GM12878 (cell line): Measurements from ENCODE around the gene UBASH3A. TPM values are rescaled to one million over a fixed set of nuclear protein-coding genes. Genes with fewer than 3 reads are reported as not detected.

Experiments
- ATAC-seq: fragments of 200-7000 bp; cut with Tn5 transposase; 3 replicates; pipeline ENCODE4 v1.9.1; 2020; ENCODE audit warnings: mild to moderate bottlenecking, moderate library complexity
- BruUV-seq: library from RNA; stranded (reverse); fragments of 400-500 nt; replicated peaks from 2 replicates; lab custom pipeline; 2021; lab: Mats Ljungman, UMichigan
- CTCF ChIA-PET: fragments of 300-600 bp; sonication (Branson Sonifier 250); formaldehyde crosslinking; extraction: SDS; loops from one replicate; lab custom pipeline; 2021; ENCODE audit warnings: inconsistent platforms; lab: Yijun Ruan, JAX
- POLR2A ChIA-PET: fragments of 350-600 bp; formaldehyde crosslinking; extraction: SDS; loops from one replicate; lab custom pipeline; 2021; ENCODE audit warnings: inconsistent platforms; lab: Charles Lee
- RAD21 ChIA-PET: fragments of 300-600 bp; sonication (Branson Sonifier 250); formaldehyde crosslinking; loops from one replicate; lab custom pipeline; 2023; ENCODE audit warnings: antibody characterized with exemption; ENCODE audit not compliant: unreplicated experiment; lab: Charles Lee
- SMC1A ChIA-PET: fragments of 300-600 bp; sonication (Branson Sonifier 250); formaldehyde crosslinking; loops from one replicate; lab custom pipeline; 2023; ENCODE audit not compliant: unreplicated experiment, uncharacterized antibody; lab: Charles Lee
- DNase-seq: peaks from one replicate; pipeline ENCODE4 v3.0.0-alpha.2; 2011; ENCODE audit warnings: low read depth, low spot score
- FAIRE-seq: peaks from 3 replicates; lab custom pipeline; 2011; peaks lifted over from hg19 to GRCh38; lab: Jason Lieb, UNC
- H2AFZ ChIP-seq: 2 replicates; pipeline ENCODE4 v1.6.0; 2011; ENCODE audit warnings: low read depth, low read length, control low read depth; ENCODE audit not compliant: control insufficient read depth
- H3K27ac ChIP-seq: 2 replicates; pipeline ENCODE4 v1.5.1; 2011; ENCODE audit warnings: control low read depth; ENCODE audit not compliant: control insufficient read depth, insufficient read depth
- H3K27me3 ChIP-seq, 2 experiments: replicated peaks in 1 of 2; 2 replicates each; pipeline versions ENCODE4 v1.6.0 to v1.6.1; 2011; ENCODE audit warnings: low read length in 1 of 2; ENCODE audit not compliant: control insufficient read depth in 2 of 2, insufficient read depth in 2 of 2
- H3K36me3 ChIP-seq, 2 experiments: 2 replicates each; pipeline ENCODE4 v1.5.1; 2011; ENCODE audit warnings: low read length in 1 of 2; ENCODE audit not compliant: control insufficient read depth in 2 of 2, insufficient read depth in 2 of 2
- H3K4me1 ChIP-seq: 2 replicates; pipeline ENCODE4 v1.6.1; 2011; ENCODE audit warnings: mild to moderate bottlenecking, low read length, moderate library complexity, mixed read lengths; ENCODE audit not compliant: control insufficient read depth, insufficient read depth
- H3K4me2 ChIP-seq: 2 replicates; pipeline ENCODE4 v1.6.0; 2011; ENCODE audit warnings: control low read depth; ENCODE audit not compliant: control insufficient read depth, insufficient read depth
- H3K4me3 ChIP-seq: fragments of 200-600 bp; sonication (generic); 2 replicates; pipeline ENCODE4 v1.5.1; 2016
- H3K79me2 ChIP-seq: 2 replicates; pipeline ENCODE4 v1.6.0; 2011; ENCODE audit warnings: low read length; ENCODE audit not compliant: control insufficient read depth, insufficient read depth
- H3K9ac ChIP-seq: 2 replicates; pipeline ENCODE4 v1.8.0; 2011; ENCODE audit warnings: low read length, control low read depth, mixed read lengths; ENCODE audit not compliant: control insufficient read depth, insufficient read depth
- H3K9me3 ChIP-seq: replicated peaks from 3 replicates; pipeline ENCODE4 v1.5.1; 2011; ENCODE audit warnings: mild to moderate bottlenecking, low read length; ENCODE audit not compliant: control insufficient read depth, insufficient read depth
- H4K20me1 ChIP-seq: 2 replicates; pipeline ENCODE4 v1.6.0; 2011; ENCODE audit not compliant: control insufficient read depth, insufficient read depth
- CREM ChIP-seq: IDR thresholded peaks from 2 replicates; pipeline ENCODE4 v1.6.1; 2014; ENCODE audit warnings: antibody characterized with exemption, low read depth
- FOXM1 ChIP-seq: IDR thresholded peaks from 2 replicates; pipeline ENCODE4 v1.6.1; 2012; ENCODE audit warnings: low read depth, mild to moderate bottlenecking, inconsistent platforms, low read length, moderate library complexity
- GABPA ChIP-seq: IDR thresholded peaks from 2 replicates; pipeline ENCODE4 v1.6.1; 2014; ENCODE audit warnings: antibody characterized with exemption, low read depth, mild to moderate bottlenecking, inconsistent platforms
- JUNB ChIP-seq: IDR thresholded peaks from 2 replicates; pipeline ENCODE4 v1.6.1; 2016; ENCODE audit warnings: antibody characterized with exemption, mild to moderate bottlenecking
- KLF5 ChIP-seq: fragments of 450-650 bp; IDR thresholded peaks from 2 replicates; pipeline ENCODE4 v1.6.1; 2014; ENCODE audit warnings: mild to moderate bottlenecking; ENCODE audit not compliant: partially characterized antibody
- MLLT1 ChIP-seq: fragments of 450-650 bp; IDR thresholded peaks from 2 replicates; pipeline ENCODE4 v1.6.1; 2016; ENCODE audit warnings: mild to moderate bottlenecking
- MTA3 ChIP-seq: IDR thresholded peaks from 2 replicates; pipeline ENCODE4 v1.6.1; 2012; ENCODE audit warnings: low read length, inconsistent platforms, borderline replicate concordance
- NBN ChIP-seq: fragments of 450-650 bp; IDR thresholded peaks from 2 replicates; pipeline ENCODE4 v1.6.1; 2016
- PAX8 ChIP-seq: fragments of 450-650 bp; IDR thresholded peaks from 2 replicates; pipeline ENCODE4 v1.6.1; 2017; ENCODE audit warnings: mild to moderate bottlenecking, moderate library complexity
- RAD21 ChIP-seq: IDR thresholded peaks from 2 replicates; pipeline ENCODE4 v1.6.1; 2011; ENCODE audit warnings: mild to moderate bottlenecking, low read depth, low read length, moderate library complexity; ENCODE audit not compliant: insufficient read depth
- SRF ChIP-seq, 2 experiments: IDR thresholded peaks; 2 replicates each; pipeline ENCODE4 v1.6.1; 2011; ENCODE audit warnings: low read depth in 2 of 2, low read length in 2 of 2, mild to moderate bottlenecking in 1 of 2, moderate library complexity in 1 of 2
- ZNF207 ChIP-seq: fragments of 450-650 bp; IDR thresholded peaks from 2 replicates; pipeline ENCODE4 v1.6.1; 2014; ENCODE audit warnings: antibody characterized with exemption, mild to moderate bottlenecking, borderline replicate concordance
- ZNF384 ChIP-seq: IDR thresholded peaks from 2 replicates; pipeline ENCODE4 v1.6.1; 2012; ENCODE audit warnings: low read depth, mild to moderate bottlenecking, low read length, improper control_type of control experiment, borderline replicate concordance
- ZZZ3 ChIP-seq: IDR thresholded peaks from 2 replicates; pipeline ENCODE4 v1.6.1; 2011; ENCODE audit warnings: low read depth; ENCODE audit not compliant: control insufficient read depth, insufficient read length
- WGBS: methylation state at CpG from one replicate; pipeline ENCODE4 v1.1.6; 2016; ENCODE audit warnings: low lambda C conversion rate; ENCODE audit not compliant: insufficient replicate concordance, insufficient coverage; ENCODE audit errors: missing lambda C conversion rate; 5-methylcytosine and 5-hydroxymethylcytosine counted together
- in situ Hi-C: fragments of 300-500 bp; cut with MboI; formaldehyde crosslinking; loops from 9 replicates; pipeline ENCODE4 v1.14.3; 2018; ENCODE audit warnings: mixed read lengths
- intact Hi-C: fragments of 100-400 bp; cut with micrococcal nuclease; formaldehyde crosslinking; loops from one replicate; pipeline ENCODE4 v1.14.2; 2022; ENCODE audit not compliant: unreplicated experiment
- polyA plus RNA-seq, 11 experiments: library from polyadenylated mRNA; depleted of rRNA in 4 of 11; unstranded in 6 of 11; stranded (reverse) in 5 of 11; fragments of >200 nt; fragmentation: Nextera tagmentation in 4 of 11; fragmentation: Illumina TruSeq in 1 of 11; extraction: Ambion mirVana in 4 of 11; extraction: Trizol in 1 of 11; gene quantifications; 1 replicate in 1 of 11; 2 replicates in 10 of 11; pipeline versions ENCODE4 v1.2.1 to v1.2.3, GENCODE V29; 2011 to 2016; ENCODE audit warnings: inconsistent platforms in 2 of 11, missing spikeins in 2 of 11, low read depth in 1 of 11
- total RNA-seq, 4 experiments: library from RNA; depleted of rRNA in 3 of 4; stranded (reverse); fragments of >200 nt in 3 of 4; fragmentation: Illumina TruSeq in 1 of 4; extraction: Trizol in 1 of 4; gene quantifications; 2 replicates each; pipeline versions ENCODE4 v1.2.1 to v1.2.3, GENCODE V29; 2013 to 2021
- TF ChIP-seq, protein P1 (sequence below): fragments of 450-650 bp; formaldehyde crosslinking; IDR thresholded peaks from 2 replicates; pipeline ENCODE4 v1.4.0; 2022; ENCODE audit warnings: mild to moderate bottlenecking, moderate library complexity
- TF ChIP-seq, protein P2 (sequence below): IDR thresholded peaks from 2 replicates; pipeline ENCODE4 v1.6.1; 2011; ENCODE audit warnings: low read depth, mild to moderate bottlenecking, low read length, moderate library complexity, borderline replicate concordance; ENCODE audit errors: extremely low read depth

UBASH3A gene
- total and polyA plus RNA-seq, 10 of the 15 experiments (the other 5 are each of a cell fraction or from before 2014, with no cell fraction given): 0.04 to 0.39 (median 0.23) TPM; not detected in 1

GRCh38 chr21:42467140-42467983 lies 63.7 kb downstream of the UBASH3A start (continued):
- TF ChIP-seq MLLT1: peak; percentile 81
- TF ChIP-seq, all 136 proteins: peak for 26

DNA sequence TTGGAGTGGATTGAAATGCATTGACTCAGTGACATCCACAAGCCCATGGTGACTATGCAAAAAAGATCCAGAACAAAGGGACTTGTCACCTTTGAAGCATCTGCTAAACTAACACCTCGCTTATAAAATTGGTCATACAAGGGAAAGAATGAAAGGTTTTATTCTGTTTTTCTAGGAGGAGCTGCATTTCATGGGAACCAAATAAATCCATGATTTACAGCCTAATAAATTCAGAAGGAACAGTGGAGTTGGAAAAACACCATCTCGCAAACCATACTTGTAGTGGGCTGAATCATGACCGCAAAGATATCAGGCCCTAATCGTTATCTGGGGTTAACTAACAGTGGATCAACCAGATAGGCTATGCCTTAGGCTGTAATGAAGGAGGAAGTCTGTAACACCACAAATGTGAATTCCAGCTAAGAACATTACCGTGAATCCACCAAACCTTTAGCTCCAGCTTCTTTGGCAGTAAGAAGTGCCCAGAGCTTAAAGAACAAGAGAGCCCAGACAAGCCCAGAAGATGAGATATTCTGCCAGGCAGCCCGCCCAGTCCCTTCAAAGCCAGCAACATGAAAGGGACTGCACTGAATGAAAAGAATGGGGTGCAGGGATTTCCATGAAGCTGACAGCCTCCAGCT lies 64.9 kb downstream of the UBASH3A start:
- ChIA-PET CTCF (interaction anchor here (0.8 to 7.8 kb wide), 8 partner anchors 10 to 157 kb away, joined by 3 to 168 read pairs (median 10); no protein-coding TSS in a partner anchor), SMC1A (interaction anchor here (0.6 to 12.0 kb wide), 16 partner anchors 9 to 183 kb away, joined by 3 to 268 read pairs (median 6); partner anchors contain the start of gene SLC37A1), POLR2A (interaction anchor here (0.6 to 3.9 kb wide), 7 partner anchors 9 to 66 kb away, joined by 4 to 36 read pairs (median 7); partner anchors contain the start of gene SLC37A1), RAD21 (interaction anchor here (0.8 to 7.2 kb wide), 12 partner anchors 9 to 235 kb away, joined by 3 to 146 read pairs (median 6); partner anchors contain the start of genes RSPH1 and SLC37A1)
- WGBS: 87% methylated on average over 6 of the region's 6 CpGs
- no peaks in the 10 kb centered on the region for H3K79me2 ChIP-seq
- DNase-seq (no peak), ATAC-seq (no peak), FAIRE-seq (no peak)
- no peaks in the 10 kb centered on the region for H3K9me3 ChIP-seq
- no peaks in the 10 kb centered on the region for H3K27me3 ChIP-seq
- no TSS peak for BruUV-seq
- no peak overlapping the region for H3K9ac ChIP-seq
- H4K20me1 ChIP-seq: no peaks in the 10 kb centered on the region
- H2AFZ ChIP-seq: no peak overlapping the region
- peak overlapping the region; percentile 17 for H3K4me2 ChIP-seq
- peak overlapping the region; percentile 23; the same call in 1 of the 2 replicates for H3K27ac ChIP-seq
- H3K4me3 ChIP-seq: no peak overlapping the region
- H3K36me3 ChIP-seq: no peaks in the 10 kb centered on the region
- intact Hi-C loops (loop anchor here (10.0 kb wide), 1 partner anchor 234 kb away; no protein-coding TSS in a partner anchor), in situ Hi-C loops (no loop called here)
- H3K4me1 ChIP-seq: peaks cover 52% of the 10 kb centered on the region
- TF ChIP-seq ZNF384 (no peak), RAD21 (no peak), ZZZ3 (no peak), SRF (IDR thresholded peaks at IDR 0.05; ENCODE audit: low read depth in 2 of 2, low read length in 2 of 2) (no peak), KLF5 (no peak), JUNB (no peak), CREM (no peak), GABPA (no peak), FOXM1 (no peak), ZNF207 (no peak), MTA3 (no peak), NBN (no peak), PAX8 (no peak)
- TF ChIP-seq, protein P1, sequence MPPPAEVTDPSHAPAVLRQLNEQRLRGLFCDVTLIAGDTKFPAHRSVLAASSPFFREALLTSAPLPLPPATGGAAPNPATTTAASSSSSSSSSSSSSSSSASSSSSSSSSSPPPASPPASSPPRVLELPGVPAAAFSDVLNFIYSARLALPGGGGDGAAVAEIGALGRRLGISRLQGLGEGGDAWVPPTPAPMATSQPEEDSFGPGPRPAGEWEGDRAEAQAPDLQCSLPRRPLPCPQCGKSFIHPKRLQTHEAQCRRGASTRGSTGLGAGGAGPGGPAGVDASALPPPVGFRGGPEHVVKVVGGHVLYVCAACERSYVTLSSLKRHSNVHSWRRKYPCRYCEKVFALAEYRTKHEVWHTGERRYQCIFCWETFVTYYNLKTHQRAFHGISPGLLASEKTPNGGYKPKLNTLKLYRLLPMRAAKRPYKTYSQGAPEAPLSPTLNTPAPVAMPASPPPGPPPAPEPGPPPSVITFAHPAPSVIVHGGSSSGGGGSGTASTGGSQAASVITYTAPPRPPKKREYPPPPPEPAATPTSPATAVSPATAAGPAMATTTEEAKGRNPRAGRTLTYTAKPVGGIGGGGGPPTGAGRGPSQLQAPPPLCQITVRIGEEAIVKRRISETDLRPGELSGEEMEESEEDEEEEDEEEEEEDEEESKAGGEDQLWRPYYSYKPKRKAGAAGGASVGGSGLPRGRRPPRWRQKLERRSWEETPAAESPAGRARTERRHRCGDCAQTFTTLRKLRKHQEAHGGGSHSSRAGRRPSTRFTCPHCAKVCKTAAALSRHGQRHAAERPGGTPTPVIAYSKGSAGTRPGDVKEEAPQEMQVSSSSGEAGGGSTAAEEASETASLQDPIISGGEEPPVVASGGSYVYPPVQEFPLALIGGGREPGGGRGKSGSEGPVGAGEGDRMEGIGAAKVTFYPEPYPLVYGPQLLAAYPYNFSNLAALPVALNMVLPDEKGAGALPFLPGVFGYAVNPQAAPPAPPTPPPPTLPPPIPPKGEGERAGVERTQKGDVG (CRISPR knock-in tag): no peak
- TF ChIP-seq, protein P2, sequence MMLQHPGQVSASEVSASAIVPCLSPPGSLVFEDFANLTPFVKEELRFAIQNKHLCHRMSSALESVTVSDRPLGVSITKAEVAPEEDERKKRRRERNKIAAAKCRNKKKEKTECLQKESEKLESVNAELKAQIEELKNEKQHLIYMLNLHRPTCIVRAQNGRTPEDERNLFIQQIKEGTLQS: no peak
